ENCODE measurements around the gene TRPM1.

- TF ChIP-seq POLR2A (IDR thresholded peaks at IDR 0.05; ENCODE audit: low read length) (no peak), GATA1 (IDR thresholded peaks at IDR 0.05; ENCODE audit: low read depth, low read length) (no peak)
These were observed 101.8 kb downstream of the TRPM1 start for GRCh38 chr15:30999729-31000128.

Data from erythroblast (primary cell).